Breast epithelium (tissue), 4 donors: ENCODE results near the gene TCOF1. TPM values are rescaled to one million over a fixed set of nuclear protein-coding genes. Genes with fewer than 3 reads are reported as not detected.
A peak's percentile ranks its signal among the peaks of the same experiment; 100 is the strongest.

Experiments used
- DNase-seq, 2 donors: peaks; one replicate each; pipeline ENCODE4 v3.0.0-alpha.2; 2019; ENCODE audit warnings: low spot score in 2 of 2
- H3K27ac ChIP-seq, 2 donors: fragments of 200-600 bp; sonication (generic) in 1 of 2; one replicate each; pipeline ENCODE4 v1.5.1; 2016 to 2019; ENCODE audit warnings: mild to moderate bottlenecking in 1 of 2
- H3K27me3 ChIP-seq, 2 donors: fragments of 200-600 bp; sonication (generic) in 1 of 2; one replicate each; pipeline versions ENCODE4 v1.5.1 to v1.6.0; 2017 to 2019; ENCODE audit warnings: control low read depth in 1 of 2, mild to moderate bottlenecking in 1 of 2
- H3K36me3 ChIP-seq: fragments of 200-600 bp; one replicate; pipeline ENCODE4 v1.5.1; 2019
- H3K4me1 ChIP-seq, 2 donors: fragments of 200-600 bp; sonication (generic); one replicate each; pipeline ENCODE4 v1.5.1; 2016 to 2019; ENCODE audit warnings: control low read depth in 1 of 2
- H3K4me3 ChIP-seq, 3 donors: fragments of 200-600 bp; sonication (generic); 1 replicate in 2 of 3; 2 replicates in 1 of 3; pipeline ENCODE4 v1.5.1; 2016 to 2019; ENCODE audit warnings: mild to moderate bottlenecking in 3 of 3, moderate library complexity in 2 of 3
- H3K9me3 ChIP-seq, 2 donors: fragments of 200-600 bp; sonication (generic) in 1 of 2; one replicate each; pipeline ENCODE4 v1.5.1; 2016 to 2019; ENCODE audit warnings: control low read depth in 1 of 2
- POLR2A ChIP-seq: fragments of 450-650 bp; IDR thresholded peaks from one replicate; pipeline ENCODE4 v1.6.1; 2016; ENCODE audit warnings: antibody characterized with exemption, mild to moderate bottlenecking, moderate library complexity
- POLR2AphosphoS5 ChIP-seq, 3 donors: sonication (generic); formaldehyde crosslinking; IDR thresholded peaks; one replicate each; pipeline ENCODE4 v1.6.1; 2017; ENCODE audit warnings: antibody characterized with exemption in 3 of 3
- intact Hi-C: fragments of 100-400 bp; cut with DNase I; formaldehyde crosslinking; loops from one replicate; pipeline ENCODE4 v1.15.1; 2023; ENCODE audit warnings: low total_unique reads
- total RNA-seq, 3 donors: library from RNA; depleted of rRNA; stranded (reverse); fragments of >200 nt; gene quantifications; one replicate each; pipeline ENCODE4 v1.1.0, GENCODE V29; 2016
- TF ChIP-seq, protein P1 (sequence below), 3 donors: fragments of 450-650 bp; IDR thresholded peaks; one replicate each; pipeline ENCODE4 v1.5.1; 2016 to 2017; ENCODE audit warnings: antibody characterized with exemption in 3 of 3, mild to moderate bottlenecking in 3 of 3, moderate library complexity in 3 of 3

Gene TCOF1
- total RNA-seq, 3 donors from 2014 or later = 20.6 to 37.7 (median 36.1) TPM

GRCh38 chr5:150446088-150446487 lies 88.6 kb downstream of the TCOF1 start:
- intact Hi-C loops = no loop called here
- H3K27ac ChIP-seq = no peak overlapping the region
- peaks cover 25% of the 10 kb centered on the region for H3K36me3 ChIP-seq
- no peaks in the 10 kb centered on the region for H3K27me3 ChIP-seq
- DNase-seq = no peak
- H3K4me3 ChIP-seq = no peak overlapping the region
- peaks cover 10 to 13% of the 10 kb centered on the region in 2 donors for H3K4me1 ChIP-seq
- no peaks in the 10 kb centered on the region for H3K9me3 ChIP-seq
- TF ChIP-seq POLR2AphosphoS5 (IDR thresholded peaks at IDR 0.05) (no peak), POLR2A (no peak)
- TF ChIP-seq, protein P1, sequence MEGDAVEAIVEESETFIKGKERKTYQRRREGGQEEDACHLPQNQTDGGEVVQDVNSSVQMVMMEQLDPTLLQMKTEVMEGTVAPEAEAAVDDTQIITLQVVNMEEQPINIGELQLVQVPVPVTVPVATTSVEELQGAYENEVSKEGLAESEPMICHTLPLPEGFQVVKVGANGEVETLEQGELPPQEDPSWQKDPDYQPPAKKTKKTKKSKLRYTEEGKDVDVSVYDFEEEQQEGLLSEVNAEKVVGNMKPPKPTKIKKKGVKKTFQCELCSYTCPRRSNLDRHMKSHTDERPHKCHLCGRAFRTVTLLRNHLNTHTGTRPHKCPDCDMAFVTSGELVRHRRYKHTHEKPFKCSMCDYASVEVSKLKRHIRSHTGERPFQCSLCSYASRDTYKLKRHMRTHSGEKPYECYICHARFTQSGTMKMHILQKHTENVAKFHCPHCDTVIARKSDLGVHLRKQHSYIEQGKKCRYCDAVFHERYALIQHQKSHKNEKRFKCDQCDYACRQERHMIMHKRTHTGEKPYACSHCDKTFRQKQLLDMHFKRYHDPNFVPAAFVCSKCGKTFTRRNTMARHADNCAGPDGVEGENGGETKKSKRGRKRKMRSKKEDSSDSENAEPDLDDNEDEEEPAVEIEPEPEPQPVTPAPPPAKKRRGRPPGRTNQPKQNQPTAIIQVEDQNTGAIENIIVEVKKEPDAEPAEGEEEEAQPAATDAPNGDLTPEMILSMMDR (IDR thresholded peaks at IDR 0.05) = no peak

GRCh38 chr5:150446583-150446982 lies 89.1 kb downstream of the TCOF1 start:
- Histone ChIP-seq H3K4me3 (no peak overlapping the region), H3K36me3 (peaks cover 25% of the 10 kb centered on the region), H3K9me3 (no peaks in the 10 kb centered on the region), H3K27me3 (no peaks in the 10 kb centered on the region), H3K27ac (no peak overlapping the region), H3K4me1 (peaks cover 10 to 13% of the 10 kb centered on the region in 2 donors)
- no peak for DNase-seq
- TF ChIP-seq POLR2A (no peak), POLR2AphosphoS5 (IDR thresholded peaks at IDR 0.05) (no peak)
- TF ChIP-seq, protein P1 (IDR thresholded peaks at IDR 0.05) = no peak
- intact Hi-C loops = no loop called here

GRCh38 chr5:150447188-150447587 lies 89.7 kb downstream of the TCOF1 start:
- Histone ChIP-seq H3K27ac (no peak overlapping the region), H3K4me3 (peak overlapping the region in 1 of 3 donors; percentile 85), H3K36me3 (peaks cover 25% of the 10 kb centered on the region), H3K9me3 (no peaks in the 10 kb centered on the region), H3K4me1 (peaks cover 10 to 13% of the 10 kb centered on the region in 2 donors), H3K27me3 (no peaks in the 10 kb centered on the region)
- no peak for DNase-seq
- intact Hi-C loops = no loop called here
- TF ChIP-seq, protein P1 (IDR thresholded peaks at IDR 0.05) = no peak
- TF ChIP-seq POLR2AphosphoS5 (IDR thresholded peaks at IDR 0.05) (no peak), POLR2A (no peak)

GRCh38 chr5:150448334-150448733 lies 90.8 kb downstream of the TCOF1 start:
- Histone ChIP-seq H3K27ac (peak overlapping the region; percentile 95 to 98), H3K4me3 (peak overlapping the region; percentile 76 to 85 (median 82)), H3K27me3 (no peaks in the 10 kb centered on the region), H3K9me3 (no peaks in the 10 kb centered on the region), H3K4me1 (peaks cover 10 to 13% of the 10 kb centered on the region in 2 donors), H3K36me3 (peaks cover 23% of the 10 kb centered on the region)
- DNase-seq = no peak
- TF ChIP-seq, protein P1 (IDR thresholded peaks at IDR 0.05) = no peak
- no peak for TF ChIP-seq POLR2A
- TF ChIP-seq POLR2AphosphoS5 (IDR thresholded peaks at IDR 0.05) = no peak
- intact Hi-C loops = no loop called here

- no peak for DNase-seq
- Histone ChIP-seq H3K4me1 (peaks cover 10 to 13% of the 10 kb centered on the region in 2 donors), H3K9me3 (no peaks in the 10 kb centered on the region), H3K27ac (peak overlapping the region; percentile 95 to 98), H3K27me3 (no peaks in the 10 kb centered on the region), H3K4me3 (peak overlapping the region; percentile 76 to 85 (median 82)), H3K36me3 (peaks cover 19% of the 10 kb centered on the region)
- no peak for TF ChIP-seq POLR2A
- TF ChIP-seq POLR2AphosphoS5 (IDR thresholded peaks at IDR 0.05) = no peak
- TF ChIP-seq, protein P1 (IDR thresholded peaks at IDR 0.05) = no peak
- intact Hi-C loops = loop anchor here (1.0 kb wide), 1 partner anchor 48 kb away; no protein-coding TSS in a partner anchor
Measured at GRCh38 chr5:150448952-150449516, 91.5 kb downstream of the TCOF1 start.
